Activated T-cell treated with anti-CD3 and anti-CD28 coated beads for 4 hours (primary cell): ENCODE measurements around the gene STON2.

Source experiments
- DNase-seq: peaks from one replicate; pipeline ENCODE4 v3.0.0-alpha.2; 2020

Gene STON2

DNA sequence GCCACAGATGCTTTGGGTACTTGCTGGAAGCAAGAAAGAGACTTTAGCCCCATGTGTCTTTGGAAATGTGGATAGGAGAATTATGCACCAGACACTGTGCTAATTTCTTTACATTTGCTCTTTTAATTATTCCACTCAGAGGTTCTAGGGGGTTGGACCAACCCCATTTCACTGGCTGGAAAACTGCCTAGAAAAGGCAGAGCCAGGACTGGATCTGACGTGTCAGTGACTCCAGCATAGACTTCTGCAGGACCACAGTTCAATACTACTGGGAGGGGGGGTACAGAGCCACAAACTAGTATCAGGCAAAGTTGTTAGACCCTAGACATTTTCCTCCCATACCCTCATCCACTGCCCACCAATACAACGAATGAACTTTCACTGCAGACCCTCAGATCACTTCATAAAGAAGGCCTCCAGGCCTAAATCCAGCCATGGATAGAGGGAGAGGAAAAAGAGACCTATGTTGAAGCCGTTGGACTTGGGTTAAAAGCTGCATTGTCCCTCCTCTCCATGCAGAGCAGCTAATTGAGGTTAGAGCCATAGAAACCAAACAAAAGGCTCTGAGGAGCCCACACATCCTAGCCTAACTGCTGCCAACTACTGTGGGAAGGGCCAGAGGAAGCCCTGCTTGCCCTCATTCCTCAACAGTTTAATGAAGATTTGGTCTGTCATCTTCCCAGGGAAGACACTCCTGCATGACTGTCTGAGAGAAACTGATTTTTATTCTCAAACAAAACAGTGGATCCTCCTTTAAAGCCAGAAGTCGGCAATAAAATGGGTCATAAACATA lies 68.7 kb downstream of the STON2 start:
- DNase-seq, result no peak

DNA sequence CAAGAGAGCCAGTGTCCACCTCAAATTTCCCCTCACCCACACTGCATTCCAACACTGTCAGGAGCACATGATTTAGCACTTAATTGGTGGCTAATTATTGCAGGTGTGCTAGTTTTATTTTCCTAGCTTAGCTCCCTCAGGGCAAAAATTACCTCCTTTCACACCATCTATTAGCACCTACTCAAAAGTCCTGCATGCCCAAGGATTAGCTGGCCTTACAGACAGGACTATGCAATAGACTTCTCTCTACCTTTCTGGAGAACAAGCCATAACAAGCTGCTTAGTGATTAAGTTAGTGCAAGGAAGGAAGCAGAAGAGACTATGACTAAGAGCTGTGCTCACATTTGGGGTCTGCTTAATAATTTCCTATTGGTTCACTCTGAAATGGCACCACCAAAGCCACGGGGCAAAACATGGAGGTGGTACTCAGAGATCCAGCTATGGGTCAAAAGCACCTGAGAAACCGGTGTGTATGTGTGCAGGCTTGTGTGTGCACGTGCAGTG lies 69.5 kb downstream of the STON2 start:
- no peak for DNase-seq

DNA sequence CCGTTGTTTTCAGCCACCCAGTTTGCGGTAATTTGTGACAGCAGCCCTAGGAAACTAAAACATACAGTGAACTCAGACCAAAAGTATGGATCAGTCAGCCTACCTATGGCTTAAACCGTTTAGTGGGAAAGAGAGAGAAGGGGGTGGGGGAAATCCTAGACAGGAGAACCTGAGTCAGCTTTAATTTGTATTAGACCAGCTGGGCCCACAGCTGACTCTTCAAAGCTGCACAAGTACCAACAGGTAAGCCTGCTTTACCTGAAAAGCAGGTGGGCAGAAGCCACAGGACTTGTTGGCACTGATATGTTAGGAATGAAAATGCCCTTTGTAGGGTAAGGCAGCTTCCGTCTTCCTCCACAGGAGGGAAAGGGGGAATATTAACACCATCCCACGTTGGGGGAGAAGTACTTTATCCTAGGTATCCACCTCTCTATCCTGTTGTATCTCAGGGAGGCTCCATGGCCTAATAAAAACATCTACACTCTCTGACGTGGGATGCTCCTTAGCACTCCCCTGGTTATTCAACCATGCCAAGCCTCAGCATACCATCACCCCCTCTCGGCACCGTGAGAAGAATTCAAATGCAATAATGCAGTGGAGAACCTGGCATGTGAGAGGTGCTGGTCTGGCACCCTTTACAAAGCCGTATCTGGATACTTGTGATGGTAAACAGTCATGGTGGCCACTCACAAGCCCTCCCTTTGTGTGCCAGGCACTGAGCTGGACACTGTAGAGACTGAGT lies 70.3 kb downstream of the STON2 start:
- no peak for DNase-seq

DNA sequence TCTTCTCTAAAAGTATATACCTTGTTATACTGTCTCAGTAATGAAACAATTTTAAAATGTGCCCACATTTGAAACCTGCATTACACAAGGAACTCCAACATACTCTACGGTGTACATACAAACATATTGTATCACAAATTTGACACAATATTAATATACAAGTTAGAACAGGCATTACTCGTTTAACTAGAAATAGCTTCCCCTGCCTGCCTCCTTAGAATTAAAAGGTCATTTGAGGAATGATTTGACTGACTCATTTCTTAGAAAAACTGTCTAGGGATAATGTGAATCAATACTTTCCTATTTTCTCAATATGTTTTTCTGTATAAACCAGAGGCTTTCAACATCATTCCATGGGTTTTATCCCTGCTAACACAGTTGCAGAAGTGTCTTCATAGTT lies 73.7 kb downstream of the STON2 start:
- no peak for DNase-seq

DNA sequence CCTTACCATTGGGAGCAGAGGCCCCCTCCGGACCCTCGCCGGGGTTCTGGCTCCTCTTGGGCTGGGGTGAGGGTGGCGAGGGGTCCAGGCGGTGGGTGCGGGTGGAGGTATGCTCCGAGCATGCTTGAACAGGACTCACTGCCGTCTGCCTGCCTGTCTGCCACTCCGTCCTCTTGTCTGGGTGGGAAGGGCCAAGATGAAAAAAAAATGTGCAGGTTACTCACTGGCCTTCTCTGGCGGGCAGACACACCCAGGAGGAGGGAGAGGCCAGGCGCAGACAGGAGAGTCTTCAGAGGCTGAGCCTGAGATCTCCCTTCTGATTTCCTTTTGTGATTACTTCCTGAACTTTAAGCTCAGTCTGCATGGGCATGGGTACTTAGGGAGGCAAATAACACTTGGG lies 76.1 kb downstream of the STON2 start:
- DNase-seq, result no peak

DNA sequence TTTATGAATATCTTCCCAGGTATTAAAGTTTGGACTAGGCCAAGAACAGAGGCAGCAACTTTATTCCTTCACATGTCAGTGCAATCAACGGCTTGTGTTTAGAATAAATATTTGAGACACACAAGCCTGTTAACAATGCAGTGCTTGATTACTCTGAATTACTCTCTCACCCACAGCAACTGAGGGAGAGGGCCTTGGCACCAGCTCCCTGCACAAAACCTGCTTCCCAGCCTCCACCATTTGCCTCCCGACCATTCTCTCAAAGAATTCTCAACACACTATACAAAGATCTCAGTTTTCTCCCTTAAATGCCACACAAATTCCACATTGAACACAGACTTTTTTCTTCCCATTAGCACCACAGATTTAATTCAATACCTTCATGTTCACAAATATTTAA lies 77.0 kb downstream of the STON2 start:
- no peak for DNase-seq

DNA sequence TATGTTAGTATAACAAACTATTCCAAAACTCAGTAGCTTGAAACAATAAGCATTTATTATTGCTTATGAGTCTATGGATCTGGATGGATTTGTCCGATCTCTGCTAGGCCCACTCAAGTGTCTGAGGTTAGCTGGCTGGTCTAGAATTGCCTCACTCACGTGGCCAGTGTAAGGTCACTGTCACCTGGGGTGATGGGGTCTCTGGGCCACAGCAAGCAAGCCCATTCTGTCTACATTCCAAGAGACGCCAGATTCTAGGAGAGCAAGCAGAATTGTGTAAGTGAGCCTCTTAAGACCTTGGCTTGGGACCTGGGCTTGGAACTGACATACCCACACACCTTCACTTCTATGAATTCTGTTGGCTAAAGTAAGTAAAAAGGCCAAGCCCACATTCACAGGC lies 80.2 kb downstream of the STON2 start:
- DNase-seq, result no peak

DNA sequence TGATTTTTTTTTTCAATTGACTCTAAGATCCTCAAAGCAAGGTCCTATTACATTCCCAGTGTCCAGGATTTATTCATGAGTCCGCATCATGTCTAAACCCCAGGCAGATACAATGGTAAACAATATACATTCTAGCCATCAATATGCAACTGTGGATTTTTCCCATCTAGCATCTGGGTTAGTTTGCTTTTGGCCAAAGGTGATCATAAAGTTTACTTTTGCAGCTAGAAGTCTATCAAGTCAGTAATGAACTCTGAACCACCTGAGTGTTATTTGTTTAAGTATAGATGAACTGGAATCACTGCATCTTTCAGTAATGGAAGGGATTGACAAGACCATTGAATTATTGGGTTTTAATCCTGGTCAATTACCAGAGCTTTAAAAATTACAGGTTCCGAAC lies 80.8 kb downstream of the STON2 start:
- DNase-seq, result no peak

DNA sequence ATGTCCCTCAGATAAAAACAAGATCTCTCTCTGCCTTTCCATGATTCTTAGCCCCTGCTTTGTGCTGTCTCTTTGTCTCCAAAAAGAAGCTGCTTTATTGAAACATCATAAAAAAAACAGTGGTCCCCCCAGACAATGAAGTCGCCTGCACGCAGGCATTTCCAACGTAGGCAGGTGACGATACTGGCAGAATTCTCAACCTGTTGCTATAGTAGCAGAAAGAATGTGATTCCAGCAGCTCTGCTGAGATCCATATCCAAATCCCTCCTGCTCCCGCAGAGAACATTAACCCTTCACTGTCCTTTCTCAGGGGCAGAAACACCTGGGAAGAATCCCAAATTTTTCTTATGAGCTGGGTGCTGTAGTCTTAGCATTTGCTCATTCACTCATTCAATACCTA lies 84.8 kb downstream of the STON2 start:
- DNase-seq, result no peak

DNA sequence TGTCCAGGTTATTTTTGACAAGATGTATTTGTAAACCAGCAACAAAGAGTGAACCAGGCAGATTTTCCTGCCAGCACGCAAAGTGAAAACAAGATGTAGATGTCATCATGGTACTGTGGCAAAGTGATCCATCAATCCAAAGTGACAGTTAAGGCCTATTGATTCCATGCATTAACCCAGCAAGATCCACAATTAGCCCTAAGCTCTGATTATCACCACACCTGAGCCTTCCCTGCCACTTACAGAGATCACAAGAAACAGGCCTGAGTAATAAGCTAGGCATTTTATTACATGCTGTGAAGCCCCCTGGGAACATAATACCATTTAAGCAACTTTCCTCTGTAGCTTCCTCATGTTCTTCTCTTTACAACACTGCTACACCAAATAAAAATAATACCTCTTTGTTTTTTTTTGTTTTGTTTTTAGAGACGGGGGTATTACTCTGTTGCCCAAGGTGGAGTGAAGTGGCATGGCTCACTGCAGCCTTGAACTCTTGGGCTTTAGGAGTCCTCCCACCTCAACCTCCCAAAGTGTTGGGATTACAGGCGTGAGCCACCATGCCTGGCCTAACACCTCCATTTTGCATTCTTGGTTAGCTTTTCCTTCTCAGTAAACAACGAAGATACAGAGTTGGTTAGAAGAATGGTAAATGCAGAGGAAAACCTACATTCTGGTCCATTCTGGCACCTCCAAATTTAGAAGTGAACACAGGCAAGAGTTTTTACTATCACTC lies 85.5 kb downstream of the STON2 start:
- no peak for DNase-seq

DNA sequence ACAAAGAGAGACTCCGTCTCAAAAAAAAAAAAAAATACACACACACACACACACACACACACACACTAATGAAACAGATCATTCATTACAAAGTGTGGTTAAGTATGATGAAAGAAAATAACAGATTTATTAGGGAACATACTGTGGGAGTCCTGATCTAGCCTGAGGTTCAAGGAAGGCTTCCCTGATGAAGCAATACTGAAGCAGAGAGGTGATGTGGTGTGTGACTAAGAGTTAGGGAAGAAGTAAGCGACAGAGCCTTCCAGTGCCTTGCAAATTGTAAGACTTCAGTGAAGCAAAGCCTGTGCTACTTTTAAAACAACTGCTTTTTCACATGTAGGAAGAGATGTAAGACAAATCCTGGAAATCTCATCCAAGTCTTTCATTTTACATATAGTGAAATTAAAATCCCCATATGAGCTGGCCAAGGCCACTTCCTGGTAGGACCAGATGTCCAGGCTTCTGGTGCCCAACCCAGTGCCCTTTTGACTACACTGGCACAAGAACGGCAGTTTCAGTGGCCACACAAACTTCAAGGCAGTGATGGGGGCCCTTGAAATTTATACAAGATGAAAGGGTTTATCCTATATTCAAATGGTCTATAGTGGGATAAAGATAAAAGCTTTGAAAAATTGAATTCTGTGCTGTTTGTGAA lies 86.2 kb downstream of the STON2 start:
- no peak for DNase-seq

DNA sequence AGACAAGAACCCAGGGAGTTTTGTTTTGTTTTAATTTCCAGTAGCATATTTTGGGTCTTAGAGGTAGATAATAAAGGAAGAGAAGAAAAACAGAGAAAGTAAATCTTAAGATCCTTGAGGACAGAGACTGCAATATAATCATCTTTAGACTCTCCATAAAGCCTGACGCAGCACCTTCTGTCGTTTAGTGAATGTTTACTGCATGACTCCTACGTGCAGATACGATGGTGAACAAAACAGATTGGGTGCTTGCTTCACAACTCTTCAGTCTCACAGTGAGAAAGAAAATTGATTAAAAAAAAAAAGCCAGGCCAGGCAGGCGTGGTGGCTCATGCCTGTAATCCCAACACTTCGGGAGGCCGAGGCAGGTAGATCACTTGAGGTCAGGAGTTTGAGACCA lies 86.9 kb downstream of the STON2 start:
- DNase-seq, result no peak

DNA sequence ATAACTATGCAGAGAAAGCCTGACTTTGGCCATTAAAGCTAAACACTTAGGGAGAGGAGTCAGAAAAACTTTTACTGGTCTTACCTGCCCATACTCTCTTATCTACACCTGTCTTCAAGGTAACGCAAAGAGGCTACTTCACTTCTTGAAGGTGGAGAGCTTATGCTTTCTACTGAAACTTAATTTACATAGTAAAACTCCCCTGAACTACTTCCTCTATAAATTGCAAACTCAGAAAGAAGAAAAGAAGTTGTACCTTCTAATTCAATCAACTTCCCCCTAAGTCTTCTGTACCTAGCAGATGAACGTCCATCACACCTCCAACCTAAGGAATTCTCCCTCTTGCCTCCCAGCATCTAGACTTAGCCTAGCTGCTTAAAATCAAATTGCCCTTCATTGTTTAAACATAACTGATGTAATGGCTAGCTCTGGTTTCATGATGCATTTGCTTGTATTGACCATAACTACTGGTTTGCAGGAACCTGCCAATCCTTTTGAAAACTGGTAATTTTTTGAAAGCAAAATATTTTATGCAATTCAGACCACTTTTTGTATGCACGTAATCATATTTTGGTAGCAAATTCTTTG lies 87.7 kb downstream of the STON2 start:
- no peak for DNase-seq

DNA sequence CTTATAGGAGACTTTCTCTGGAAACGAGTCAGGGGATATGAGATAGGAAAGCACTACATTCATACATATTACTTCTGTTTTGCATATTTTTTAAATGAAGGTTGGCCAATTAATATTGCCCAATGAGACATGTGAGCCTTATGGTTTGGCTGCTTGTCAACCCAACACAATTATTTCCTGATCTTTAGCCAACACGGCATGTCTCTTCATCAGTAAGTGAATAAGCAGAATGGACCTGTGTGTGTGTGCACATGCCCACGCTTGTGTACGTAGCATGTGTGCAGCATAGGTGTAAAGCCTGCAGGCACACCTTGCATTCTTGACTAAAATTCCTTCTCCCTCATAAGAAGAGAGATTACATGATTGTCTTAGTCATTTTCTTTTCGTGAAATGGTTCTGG lies 88.3 kb downstream of the STON2 start:
- DNase-seq, result no peak

DNA sequence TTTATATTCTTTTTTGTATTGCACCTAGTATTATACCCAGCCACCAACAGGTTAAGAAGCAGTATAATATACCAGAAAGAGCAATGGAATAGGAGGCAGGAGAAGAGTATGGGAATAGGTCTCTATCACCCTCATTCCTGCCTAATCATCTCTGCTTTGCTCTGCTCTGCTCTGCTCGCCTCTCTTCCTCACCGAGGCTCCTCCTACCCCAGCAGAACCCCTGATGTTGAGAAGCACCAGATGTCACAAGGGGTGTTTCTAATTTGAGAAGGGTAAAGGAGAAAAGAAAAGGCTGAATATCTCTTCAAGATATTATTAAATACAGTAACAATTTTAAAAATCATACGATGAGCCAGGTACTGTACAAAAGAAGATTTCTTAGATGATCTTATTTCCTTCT lies 89.0 kb downstream of the STON2 start:
- no peak for DNase-seq

DNA sequence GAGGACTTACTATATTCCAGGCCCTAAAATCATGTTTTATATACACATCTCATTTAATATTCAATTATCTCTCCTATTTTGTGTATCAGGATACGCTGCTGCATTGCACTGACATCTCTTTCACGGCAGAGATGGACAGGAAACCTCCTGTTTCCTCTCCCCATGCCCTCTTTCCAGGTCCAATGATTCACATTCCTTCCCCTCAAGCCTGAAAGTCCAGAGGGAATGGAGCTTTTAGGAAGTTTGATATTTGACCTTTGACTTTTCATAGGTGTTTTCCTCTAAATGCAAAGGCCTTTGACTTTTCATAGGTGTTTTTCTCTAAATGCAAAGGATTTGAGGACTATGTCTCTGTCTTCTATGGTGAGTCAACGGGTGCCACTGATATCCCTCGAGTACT lies 89.5 kb downstream of the STON2 start:
- no peak for DNase-seq

DNA sequence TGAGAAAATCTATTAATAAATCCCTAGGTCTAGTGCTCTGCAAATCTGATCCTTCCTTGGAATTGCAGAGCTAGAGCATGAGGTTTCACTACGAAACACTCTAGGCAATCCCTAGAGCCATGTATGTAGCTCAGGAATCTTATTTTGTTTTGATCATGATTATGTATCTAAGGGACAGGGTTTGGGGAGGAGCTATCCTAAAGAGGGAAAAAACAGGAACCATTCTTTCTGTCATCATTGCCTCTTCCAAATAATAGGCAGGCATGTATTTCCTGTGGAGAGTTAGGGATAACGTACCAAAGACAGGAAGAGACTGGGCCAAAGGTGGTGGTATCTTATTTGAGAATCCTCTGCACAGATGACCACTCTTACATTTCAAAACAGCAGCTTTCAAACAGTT lies 90.6 kb downstream of the STON2 start:
- no peak for DNase-seq

DNA sequence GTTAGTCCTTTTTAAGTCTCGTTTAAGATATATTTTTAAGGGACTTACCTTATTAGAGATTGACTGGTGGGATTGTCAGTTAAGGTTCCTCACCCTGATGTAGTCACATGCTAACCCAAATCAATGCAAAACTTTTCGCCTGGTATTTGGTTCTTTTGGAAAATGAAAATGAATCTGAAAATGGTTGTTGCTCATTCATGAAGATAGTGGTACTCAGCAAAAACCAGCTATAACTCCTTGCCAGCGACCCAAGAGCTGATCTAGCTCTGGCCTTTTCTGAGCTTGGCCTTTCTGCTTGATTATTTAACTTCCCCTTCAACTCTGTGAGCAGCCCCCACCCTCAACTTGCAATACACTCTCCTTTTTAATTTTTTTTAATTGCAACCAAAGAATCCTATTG lies 94.4 kb downstream of the STON2 start:
- DNase-seq, result no peak

DNA sequence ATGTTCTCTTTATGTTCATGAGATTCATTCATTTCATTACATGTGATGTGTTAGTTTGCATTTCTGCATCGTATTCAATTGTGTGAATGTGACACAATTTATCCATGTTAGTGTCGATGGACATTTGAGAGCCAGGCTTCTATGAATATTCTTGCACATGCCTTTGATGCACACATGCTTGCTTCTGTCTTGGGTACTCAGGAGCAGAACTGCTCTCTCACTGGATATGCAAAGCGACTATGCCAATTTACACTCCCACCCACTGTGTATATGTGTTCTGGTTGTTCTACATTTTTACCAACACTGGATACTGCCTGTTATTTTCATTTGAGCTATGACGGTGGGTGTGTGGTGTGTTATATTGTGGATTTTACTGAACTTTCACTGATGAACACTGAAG lies 95.1 kb downstream of the STON2 start:
- no peak for DNase-seq

DNA sequence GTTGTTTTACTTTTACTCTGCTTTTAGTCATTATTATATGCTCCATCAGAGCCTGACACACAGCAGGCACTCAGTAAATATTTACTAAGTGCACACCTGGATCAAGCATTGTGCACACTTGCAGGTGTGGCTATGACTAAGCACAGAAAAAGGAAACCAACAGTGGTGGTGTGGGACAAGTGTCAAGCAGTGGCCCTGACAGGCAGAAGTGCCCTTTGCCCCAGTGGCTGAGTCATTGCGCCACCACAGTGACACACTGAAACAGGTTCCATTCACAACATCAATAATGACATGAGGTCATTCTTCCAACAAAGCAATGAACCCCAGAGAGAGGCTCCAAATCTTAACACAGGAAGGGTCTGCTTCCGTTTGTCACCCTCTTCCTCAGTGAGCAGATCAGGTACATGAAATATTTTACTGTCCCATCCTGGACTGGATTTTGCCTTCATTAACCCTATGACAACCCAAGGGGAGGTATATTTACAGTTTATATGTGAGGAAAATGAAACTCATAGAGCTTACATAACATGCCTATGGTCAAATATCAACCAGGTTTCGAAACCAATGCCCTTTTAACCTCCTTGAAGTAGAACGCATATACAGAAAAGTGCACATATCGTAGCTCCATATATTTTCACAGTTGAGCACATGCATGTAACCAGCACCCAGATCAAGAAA lies 96.7 kb downstream of the STON2 start:
- DNase-seq, result no peak

DNA sequence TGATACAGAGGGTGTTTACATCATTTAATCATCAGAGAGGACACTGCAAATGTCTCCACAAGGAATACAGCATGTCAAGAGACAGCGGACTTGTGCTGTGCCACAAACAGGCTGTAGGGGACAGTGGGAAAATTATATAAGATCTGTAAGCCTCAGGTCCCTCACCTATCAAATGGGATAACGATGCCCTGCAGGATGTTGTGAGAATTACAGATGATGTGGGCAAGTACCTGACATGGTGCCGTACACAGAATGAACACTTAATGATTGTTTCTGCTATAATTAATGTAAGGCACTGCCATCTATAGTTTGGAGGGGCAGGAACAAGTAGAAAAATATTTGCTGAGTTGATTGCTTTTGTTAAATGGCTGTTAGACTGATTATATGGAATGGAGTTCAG lies 97.5 kb downstream of the STON2 start:
- no peak for DNase-seq

DNA sequence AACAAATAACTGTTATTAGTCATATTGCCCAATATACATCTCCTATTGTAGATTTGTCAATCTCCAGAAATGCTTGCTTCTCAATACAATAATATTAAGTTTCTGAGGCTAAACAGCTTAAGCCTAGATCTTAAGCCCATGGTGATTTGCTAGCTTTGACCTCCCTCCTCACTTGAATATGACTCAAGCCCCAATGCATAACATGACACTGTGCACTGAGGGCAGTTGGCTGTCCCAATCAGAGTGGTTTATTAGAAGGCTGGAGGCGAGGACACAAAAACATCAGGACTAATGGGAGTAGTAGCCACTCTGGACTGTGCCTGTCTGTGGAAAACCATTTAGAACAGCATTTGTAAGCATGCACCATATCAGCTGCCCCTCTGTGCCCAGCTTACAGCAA lies 98.3 kb downstream of the STON2 start:
- no peak for DNase-seq
